Measurements from ENCODE around the gene ZBTB7C.

- TF ChIP-seq, protein P1, sequence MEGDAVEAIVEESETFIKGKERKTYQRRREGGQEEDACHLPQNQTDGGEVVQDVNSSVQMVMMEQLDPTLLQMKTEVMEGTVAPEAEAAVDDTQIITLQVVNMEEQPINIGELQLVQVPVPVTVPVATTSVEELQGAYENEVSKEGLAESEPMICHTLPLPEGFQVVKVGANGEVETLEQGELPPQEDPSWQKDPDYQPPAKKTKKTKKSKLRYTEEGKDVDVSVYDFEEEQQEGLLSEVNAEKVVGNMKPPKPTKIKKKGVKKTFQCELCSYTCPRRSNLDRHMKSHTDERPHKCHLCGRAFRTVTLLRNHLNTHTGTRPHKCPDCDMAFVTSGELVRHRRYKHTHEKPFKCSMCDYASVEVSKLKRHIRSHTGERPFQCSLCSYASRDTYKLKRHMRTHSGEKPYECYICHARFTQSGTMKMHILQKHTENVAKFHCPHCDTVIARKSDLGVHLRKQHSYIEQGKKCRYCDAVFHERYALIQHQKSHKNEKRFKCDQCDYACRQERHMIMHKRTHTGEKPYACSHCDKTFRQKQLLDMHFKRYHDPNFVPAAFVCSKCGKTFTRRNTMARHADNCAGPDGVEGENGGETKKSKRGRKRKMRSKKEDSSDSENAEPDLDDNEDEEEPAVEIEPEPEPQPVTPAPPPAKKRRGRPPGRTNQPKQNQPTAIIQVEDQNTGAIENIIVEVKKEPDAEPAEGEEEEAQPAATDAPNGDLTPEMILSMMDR (conservative IDR thresholded peaks at IDR 0.05), result no peak
- TF ChIP-seq ZFX (IDR thresholded peaks at IDR 0.05), result no peak
These were observed 12.6 kb downstream of the ZBTB7C start for GRCh38 chr18:48396561-48396960.
